ENCODE results near the gene MCF2L2.

MCF2L2 gene

DNA sequence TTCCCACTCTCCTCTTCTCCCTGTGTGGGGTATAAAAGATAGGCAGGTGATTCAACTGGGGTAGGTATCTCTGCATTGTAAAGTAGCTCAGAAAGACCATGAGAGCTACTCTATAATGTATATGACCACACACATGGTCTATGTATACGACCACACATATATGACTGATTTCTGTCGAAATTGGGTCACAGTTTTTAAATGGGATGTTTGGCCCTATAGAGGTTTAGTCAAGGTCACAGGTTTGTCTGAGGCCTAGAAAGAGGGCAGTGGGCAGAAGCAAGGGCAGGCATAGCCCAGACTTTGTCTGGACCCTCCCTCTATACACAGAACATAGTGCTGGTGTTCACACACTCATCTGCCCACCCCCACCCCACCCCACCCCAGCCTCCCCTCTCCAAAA, 270.3 kb downstream of the MCF2L2 start:
- no peak for DNase-seq

DNA sequence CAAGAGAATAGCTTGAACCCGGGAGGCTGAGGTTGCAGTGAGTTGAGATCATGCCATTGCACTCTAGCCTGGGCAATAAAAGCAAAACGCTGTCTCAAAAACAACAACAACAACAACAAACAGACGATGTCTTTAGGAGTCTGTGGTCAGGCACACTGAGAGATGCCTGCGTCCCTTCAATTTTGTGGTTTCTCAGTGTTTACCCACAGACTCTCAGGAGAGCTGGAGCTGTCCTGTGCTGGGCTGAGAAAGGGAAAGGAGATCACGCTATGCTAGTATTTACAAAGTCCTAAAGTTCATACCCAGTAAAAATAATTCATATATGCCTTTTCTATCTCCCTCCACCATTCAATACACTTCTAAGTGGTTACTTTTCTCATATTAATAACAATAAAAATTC, 272.2 kb downstream of the MCF2L2 start:
- no peak for DNase-seq

DNA sequence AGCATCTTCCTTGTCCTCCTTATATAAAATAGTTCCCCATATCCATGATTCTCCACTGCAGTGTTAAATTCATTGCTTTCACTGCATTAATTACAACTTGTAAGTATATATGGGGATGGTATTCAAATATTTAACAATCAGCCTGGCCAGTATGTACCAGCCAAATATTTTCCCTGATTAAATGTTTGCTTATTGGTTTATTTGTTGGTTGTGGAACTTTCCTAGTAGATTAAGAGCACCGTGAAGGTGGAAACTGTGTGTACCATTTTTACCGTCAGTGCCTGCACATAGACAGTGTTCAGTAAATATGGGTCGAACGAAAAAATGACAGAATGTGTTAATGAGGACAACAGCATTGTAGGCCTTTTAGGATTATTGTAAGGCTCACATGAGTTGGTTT, 272.9 kb downstream of the MCF2L2 start:
- no peak for DNase-seq

DNA sequence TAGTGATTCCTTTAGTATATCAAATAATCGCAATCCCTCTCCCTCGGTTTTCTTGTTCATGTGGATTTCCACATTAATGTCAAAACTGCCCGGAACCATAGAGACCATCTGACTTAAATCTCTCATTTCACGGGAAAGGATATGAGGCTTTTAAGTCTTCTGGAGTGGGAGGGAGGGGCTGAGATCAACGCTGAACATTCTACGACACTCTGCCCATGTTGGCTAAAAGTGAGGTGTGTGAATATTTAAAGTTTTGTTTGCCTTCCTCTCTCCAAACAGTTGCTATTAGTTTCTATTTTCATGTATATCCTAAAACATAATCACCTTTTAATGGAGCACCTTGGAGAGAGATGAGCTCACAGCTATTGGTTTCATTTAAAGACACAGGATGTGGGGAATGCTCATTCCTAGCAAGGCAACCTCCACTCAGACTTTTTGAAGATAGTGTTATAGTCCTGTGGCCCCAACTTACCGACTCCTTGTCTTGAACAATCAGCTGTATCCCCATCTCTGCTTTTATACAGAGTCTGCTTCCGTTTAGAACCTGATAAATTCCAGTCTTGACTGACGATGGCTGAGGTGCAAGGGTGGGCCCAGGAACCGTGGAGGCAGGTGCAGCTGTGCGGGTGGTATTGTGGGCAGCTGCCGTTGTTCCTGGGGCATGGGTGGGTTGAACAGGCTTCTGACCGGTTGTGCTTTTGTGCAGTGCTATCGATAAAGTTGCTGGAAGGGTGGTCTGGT, 275.0 kb downstream of the MCF2L2 start:
- no peak for DNase-seq

DNA sequence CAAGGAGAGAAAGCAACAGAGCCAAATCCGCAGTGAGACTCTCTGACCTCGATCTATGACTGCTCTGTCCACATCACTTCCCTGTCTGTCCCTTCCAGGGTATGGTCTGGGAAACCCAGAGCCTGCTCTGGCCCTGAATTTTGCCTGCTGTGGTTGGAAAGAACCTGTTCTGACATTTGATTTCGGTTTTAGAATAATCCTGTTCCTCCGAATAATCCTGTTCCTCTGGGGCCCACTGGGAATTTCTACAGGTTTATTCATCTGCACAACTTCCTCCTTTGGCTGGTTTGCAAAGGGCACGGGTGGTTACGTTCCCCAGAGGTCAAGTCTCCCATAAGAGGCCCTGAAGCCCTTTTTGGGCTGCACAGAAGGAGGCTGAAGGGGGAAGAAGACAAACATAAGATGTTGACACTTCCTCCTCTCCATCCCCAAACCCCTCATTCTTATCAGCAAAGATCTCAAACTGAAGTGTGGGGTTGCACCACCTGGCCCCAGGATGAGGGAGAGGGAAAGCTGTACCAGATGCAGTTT, 276.5 kb downstream of the MCF2L2 start:
- DNase-seq, result no peak

DNA sequence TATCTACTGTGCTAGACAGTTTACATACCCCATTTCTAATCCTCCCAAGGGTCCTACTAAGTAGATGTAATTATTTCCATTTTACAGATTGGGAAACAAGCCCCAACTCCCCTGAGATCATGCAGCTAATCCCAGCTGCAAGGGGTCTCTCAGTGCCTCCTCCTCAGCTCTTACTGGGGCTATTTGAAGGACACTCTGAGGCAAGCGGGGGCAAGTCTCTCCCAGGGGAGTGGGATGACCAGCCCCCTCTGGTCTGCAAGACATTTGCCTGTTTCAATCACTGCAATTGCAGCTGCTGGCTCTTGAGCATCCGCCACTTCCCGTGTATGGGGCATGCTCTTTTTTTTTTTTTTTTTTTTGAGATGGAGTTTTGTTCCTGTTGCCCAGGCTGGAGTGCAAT, 277.3 kb downstream of the MCF2L2 start:
- DNase-seq, result no peak

DNA sequence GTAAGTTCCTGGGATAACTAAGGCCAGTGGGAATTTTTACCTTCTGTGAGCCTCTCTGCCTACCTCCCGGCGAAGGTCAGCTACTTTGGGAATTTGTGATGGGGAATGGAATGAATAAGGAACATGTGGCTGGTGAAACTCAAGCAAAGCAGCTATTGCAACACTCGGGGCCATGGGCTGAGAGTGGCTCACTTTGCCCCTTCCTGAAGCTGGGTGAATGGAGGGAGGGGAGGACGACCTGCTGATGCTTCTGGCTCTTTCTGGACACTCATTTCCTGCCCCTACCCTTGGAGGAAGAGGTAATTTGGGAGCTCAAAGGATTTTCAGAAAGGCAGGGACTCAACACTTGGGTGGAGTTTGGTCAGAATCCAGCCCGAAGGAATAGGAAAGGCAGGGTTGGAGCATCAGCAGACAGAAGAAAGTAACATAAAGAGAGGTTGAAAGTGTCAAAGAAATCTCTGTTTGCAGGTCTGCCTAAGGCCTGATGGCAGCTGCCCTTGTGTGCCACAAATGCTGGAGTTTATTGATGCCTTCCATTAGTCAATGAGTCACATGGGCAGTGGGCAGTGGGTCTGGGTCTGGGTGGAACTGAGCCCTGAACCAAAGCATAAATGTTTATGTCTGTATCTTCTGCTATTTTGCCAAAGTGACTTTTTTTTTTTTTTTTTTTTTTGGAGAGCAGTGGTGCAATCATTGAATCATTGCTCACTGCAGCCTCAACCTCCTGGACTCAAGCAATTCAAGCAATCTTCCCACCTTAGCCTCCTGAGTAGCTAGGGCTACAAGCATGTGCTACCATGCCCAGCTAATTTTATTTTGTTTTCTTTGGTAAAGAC, 278.3 kb downstream of the MCF2L2 start:
- no peak for DNase-seq

DNA sequence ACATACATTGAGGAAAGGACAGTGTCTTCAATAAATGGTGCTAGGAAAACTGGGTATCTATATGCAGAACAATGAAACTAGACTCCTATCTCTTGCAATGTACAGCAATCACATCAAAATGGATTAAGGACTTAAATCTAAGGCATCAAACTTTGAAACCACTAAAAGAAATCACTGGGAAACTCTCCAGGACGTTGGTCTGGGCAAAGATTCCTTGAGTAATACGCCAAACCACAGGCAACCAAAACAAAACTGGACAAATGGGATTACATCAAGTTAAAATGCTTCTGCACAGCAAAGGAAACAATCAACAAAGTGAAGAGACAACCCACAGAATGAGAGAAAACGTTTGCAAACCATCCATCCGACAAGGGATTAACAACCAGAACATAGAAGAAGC, 280.4 kb downstream of the MCF2L2 start:
- no peak for DNase-seq

DNA sequence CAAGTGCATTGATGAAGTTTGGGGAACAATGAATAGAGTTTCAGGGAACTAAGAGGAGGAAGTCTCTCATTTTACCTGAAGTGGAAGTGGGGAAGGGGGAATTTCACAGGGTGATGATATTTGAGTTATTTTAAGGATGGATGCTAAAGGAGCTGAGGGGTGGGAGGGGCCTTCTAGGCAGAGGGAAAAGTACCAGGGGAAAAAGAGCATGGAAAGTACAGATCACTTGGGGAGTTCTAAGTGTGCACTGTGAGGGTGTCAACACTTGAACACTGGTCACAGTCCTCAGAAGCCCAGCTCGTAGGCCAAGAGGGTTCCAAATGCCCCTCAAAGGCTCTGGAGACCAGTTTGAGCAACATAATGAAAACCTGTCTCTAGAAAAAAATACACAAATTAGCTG, 284.1 kb downstream of the MCF2L2 start:
- no peak for DNase-seq

DNA sequence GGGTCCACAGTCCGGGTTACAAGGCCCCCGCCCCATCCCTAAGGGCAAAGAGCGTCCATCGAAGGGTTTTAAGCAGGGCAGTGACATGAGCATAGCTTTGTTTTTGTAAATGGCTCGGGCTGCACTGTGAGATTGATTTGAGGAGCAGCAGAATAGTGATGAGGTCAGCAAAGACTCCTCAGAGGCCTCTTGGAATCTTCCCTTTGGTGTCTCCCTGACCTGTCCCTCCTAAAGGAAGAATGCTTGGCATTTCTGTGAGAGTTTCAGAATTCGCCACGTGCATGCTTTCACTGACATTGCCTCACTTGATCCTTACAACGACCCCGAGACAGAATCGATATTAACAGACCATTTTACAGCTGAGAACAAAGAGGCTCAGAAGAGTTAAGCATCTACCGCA, 286.2 kb downstream of the MCF2L2 start:
- no peak for DNase-seq

DNA sequence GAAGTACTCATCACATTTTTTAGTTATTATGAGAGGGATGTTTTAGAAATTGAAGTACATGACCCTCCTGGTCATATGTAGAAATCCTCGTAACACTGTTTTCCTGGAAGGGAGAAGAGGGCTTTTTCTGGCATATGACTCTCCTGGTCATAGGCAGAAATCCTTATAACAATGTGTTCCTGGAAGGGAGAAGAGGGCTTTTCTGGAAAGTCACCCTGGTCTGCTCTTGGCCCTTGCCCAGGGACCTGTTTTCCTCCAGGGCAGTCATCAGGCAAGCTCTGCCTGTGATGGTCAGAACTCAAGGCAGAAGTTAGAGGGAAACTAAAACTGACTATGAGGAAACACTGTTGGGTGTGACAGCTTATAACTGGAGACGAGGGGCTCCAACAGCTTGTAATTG, 293.6 kb downstream of the MCF2L2 start:
- no peak for DNase-seq

DNA sequence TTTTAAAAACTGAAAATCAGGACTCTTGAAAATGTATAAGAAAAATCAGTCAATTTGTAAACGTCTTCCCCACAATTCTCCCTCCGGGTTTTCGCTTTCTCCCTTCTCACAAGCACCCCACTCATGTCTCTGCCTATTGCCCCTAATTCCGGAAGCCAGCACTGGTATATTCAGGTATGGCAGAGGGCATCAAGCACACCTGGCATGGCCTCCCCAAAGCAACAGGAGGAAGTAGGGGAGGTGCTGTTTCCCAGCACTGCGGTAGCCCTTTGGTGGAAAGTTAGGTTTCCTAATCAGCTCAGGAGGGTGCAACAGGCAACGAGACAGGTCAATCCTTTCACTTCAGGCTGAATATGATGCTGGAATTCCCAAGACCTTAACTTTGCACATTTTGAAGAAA, 296.0 kb downstream of the MCF2L2 start:
- no peak for DNase-seq

DNA sequence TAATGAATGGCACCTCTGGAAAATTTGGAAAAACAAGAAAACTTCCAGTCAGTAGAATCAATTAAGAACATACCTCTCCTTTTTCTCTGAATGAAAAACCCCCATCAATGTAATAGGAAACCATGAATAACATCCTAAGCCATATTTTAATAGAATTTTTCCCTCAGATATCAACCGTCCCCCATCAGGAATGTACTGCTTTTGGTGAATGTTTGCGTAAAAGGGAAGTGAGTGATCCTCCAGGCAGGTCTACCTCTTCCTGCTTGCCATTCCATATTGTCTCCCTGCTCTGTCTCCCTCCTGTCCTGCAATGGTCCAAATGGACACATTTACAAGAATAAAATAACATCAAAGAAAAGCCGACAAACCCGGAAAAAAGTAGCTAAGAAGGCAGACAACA, 296.7 kb downstream of the MCF2L2 start:
- DNase-seq, result no peak

DNA sequence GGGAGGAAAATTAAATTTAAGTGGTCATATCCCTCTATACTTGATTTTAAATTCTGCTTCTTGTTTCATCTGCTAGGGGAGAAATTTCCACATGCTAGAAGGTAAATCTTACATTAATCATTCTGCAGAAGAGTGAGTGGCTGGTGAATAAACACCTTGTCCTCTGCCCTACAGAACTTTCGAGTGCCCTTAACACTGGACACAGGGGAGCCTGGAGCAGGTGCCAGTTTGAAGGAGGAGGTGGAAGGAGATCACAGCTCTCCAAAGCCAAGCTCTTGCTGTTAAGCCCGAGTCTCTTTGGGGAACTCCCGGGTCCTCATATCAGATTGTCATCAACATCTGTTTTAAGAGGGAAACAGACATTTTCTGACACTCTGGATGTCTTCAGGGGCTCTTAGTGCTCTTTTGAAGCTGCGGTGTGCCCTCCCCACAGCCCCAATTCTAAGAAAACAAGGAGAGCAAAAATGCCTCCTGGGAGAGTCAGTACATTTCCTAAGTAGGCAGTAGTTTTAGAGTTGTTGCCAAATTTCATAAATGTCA, 297.2 kb downstream of the MCF2L2 start:
- no peak for DNase-seq

DNA sequence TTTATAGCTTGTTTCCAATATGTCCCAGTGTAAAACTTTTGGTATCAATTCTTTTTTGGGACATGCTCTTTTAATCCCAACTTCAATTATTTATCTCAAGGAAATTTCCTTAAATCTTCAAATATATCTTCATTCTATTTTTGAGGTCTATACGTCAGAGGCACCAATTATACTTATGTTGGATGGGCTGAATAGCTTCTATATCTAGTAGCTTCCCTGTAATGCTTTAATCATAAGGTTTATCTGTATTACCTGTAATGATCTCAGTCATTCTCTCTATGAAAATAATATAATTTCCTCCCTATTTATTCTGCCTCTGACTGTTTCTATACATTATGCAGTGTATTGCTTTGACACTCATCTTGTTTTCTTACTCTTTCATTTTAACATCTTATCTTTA, 299.2 kb downstream of the MCF2L2 start:
- no peak for DNase-seq

DNA sequence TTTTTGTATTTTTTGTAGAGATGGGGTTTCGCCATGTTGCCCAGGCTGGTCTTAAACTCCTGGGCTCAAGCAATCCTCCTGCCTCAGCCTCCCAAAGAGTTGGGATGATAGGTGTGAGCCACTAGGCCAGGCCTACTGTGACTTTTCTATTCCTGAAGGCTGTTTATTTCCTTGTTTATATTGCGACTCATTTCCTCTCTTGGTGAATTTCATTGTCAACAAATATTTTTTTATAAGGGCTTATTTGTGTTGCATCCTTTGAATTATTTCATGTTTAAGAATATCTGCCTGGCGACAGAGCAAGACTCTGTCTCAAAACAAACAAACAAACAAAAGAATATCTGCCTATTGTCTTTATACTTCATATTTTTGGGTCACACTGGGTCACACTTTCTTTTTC, 299.7 kb downstream of the MCF2L2 start:
- no peak for DNase-seq

Data from hematopoietic multipotent progenitor cell treated with erythropoietin and hydrocortisone succinate and interleukin-3 and kit ligand, for 8 days (in vitro differentiated cells).